GM12801 (cell line): ENCODE measurements around the gene PPT1.

Experiments used
- CTCF ChIP-seq: IDR thresholded peaks from one replicate; pipeline ENCODE4 v1.5.1; 2011; ENCODE audit warnings: control low read depth; ENCODE audit not compliant: insufficient read length; ENCODE audit errors: extremely low read depth

Gene PPT1

DNA sequence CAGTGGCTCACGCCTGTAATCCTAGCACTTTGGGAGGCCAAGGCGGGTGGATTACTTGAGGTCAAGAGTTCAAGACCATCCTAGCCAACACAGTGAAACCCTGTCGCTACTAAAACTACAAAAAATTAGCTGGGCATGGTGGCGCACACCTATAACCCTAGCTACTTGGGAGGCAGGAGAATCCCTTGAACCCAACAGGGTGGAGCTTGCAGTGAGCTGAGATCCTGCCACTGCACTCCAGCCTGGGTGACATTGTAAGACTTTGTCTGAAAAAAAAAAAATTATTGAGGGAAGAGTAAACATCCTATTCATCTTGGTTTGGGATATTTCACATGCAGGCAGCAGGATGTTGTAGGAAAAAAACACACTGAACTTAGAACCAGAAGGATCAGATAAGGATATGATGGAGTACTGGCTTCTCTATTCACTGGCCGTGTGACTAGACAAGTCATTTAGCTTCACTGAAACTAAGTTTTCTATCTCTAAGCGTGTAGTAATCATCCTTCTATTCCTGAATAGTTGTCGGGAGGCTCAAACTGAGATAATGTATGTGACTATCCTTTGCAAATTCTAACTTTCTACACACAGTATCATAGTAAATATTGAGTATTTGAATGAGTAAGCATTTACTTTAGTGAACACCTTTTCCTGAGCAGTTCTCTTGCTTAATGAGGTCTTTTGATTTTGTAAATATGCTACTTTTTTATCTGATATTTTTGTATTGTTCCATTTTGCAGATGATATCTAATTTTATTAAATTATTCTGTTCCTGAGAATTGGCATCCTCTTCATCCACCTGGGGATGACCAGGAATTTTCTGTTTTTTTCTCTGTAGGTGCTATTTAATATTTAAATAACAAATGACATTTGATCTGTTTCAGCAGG lies 38.4 kb downstream of the PPT1 start:
- TF ChIP-seq CTCF, result no peak

GRCh38 chr1:40058097-40058452 lies 39.0 kb downstream of the PPT1 start:
- no peak for TF ChIP-seq CTCF

DNA sequence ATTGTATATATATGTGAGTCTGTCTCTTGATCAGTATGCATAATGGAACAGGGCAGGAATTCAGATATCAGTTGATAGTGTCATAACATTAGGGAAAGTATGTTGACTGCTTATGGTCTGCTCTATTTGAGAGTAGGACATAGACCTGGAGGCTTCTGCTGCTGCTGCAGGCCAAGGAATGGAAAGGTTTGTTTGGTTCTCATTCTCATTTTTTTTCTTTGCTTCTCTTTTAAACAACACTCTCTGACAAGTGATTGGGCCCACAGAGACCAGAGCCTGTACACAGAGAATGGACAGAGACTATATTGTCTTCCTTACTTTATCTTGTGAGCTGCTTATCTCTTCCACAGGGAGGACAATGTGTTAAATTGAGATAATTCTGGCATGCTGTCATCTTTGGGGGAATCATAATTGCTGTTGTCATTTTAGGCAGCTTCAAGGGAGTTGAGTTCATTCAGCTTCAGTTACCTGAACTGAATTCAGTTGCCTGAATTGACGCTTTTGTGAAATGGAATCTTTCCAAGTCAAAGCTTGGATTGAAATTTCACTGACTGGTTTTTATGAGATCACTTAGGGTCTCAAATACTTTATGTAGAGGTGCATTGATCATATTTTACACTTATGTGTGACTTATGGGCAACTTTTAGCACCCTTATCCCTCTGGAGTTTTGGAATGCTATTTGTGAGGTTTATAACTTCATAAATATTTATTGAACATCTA lies 39.6 kb downstream of the PPT1 start:
- TF ChIP-seq CTCF, result no peak

DNA sequence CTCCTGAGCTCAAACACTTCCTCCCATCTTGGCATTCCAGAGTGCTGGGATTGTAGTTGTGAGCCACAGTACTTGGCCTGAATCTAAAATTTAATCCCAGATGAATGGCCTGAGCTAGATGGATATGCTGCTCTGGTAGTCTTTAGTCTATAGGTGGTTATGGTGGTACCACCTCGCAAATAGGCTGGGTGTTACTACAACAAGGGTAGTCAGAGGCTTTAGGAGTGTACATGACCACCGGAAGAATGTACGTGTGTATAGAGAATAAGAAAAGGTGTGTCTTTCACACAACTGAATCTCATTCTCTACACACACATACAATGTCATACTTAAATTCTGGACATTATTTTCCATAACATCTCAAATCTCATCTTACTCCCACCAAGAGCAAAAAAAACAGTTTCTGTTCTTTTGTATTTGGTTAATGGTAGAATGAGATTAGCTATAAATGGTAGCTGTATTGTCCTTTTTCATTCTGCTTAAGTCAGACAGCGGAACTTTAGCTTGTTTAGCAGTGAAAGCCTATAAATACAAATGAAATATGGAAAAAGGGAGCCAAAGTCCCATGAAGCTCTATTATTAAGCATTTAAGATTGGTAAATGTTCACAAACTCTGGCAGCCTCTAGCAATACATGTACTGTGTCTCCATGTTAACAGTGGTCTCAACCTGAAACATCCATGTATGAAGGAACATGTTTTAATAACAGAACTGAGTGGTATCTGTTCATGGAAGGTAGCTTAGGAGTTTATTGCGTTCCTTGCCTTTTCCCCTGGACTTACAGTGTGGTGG lies 40.3 kb downstream of the PPT1 start:
- TF ChIP-seq CTCF, result no peak

- no peak for TF ChIP-seq CTCF
Measured at GRCh38 chr1:40053138-40053887, 43.7 kb downstream of the PPT1 start.

GRCh38 chr1:40050863-40051262 lies 46.2 kb downstream of the PPT1 start:
- TF ChIP-seq CTCF, result no peak
